Loucy (cell line): ENCODE data around the gene CFAP97.
A peak's percentile ranks its signal among the peaks of the same experiment; 100 is the strongest.

Experiments used
- H2AFZ ChIP-seq: fragments of 200-600 bp; sonication (generic); 2 replicates; pipeline ENCODE4 v1.6.0; 2016; ENCODE audit warnings: antibody characterized with exemption, mild to moderate bottlenecking, low read length, moderate library complexity
- H3F3A ChIP-seq: fragments of 200-600 bp; 2 replicates; pipeline ENCODE4 v1.6.0; 2016; ENCODE audit warnings: antibody characterized with exemption, low read depth, mild to moderate bottlenecking
- H3K27me3 ChIP-seq: fragments of 200-600 bp; sonication (generic); 2 replicates; pipeline ENCODE4 v1.6.1; 2014; ENCODE audit warnings: low read length, mild to moderate bottlenecking; ENCODE audit not compliant: insufficient read depth, poor library complexity, severe bottlenecking
- H3K36me3 ChIP-seq: fragments of 200-600 bp; sonication (generic); 2 replicates; pipeline ENCODE4 v1.6.1; 2016; ENCODE audit warnings: low read length; ENCODE audit not compliant: insufficient read depth
- H3K4me1 ChIP-seq: fragments of 200-600 bp; sonication (generic); 2 replicates; pipeline ENCODE4 v1.5.1; 2014; ENCODE audit warnings: low read length, mild to moderate bottlenecking; ENCODE audit not compliant: insufficient read depth, poor library complexity, severe bottlenecking
- H3K4me2 ChIP-seq: fragments of 200-600 bp; sonication (generic); 2 replicates; pipeline ENCODE4 v1.6.0; 2014; ENCODE audit warnings: antibody characterized with exemption, low read length, low read depth, mild to moderate bottlenecking; ENCODE audit not compliant: poor library complexity, severe bottlenecking
- H3K4me3 ChIP-seq: fragments of 200-600 bp; sonication (generic); 2 replicates; pipeline ENCODE4 v1.5.1; 2014; ENCODE audit warnings: low read length, mild to moderate bottlenecking, mixed read lengths; ENCODE audit not compliant: poor library complexity, severe bottlenecking
- H3K79me2 ChIP-seq: fragments of 200-600 bp; sonication (generic); 2 replicates; pipeline ENCODE4 v1.6.1; 2014; ENCODE audit warnings: low read length; ENCODE audit not compliant: insufficient read depth
- H3K9ac ChIP-seq: fragments of 200-600 bp; sonication (generic); 2 replicates; pipeline ENCODE4 v1.6.0; 2014; ENCODE audit warnings: mild to moderate bottlenecking, low read depth, low read length, moderate library complexity; ENCODE audit not compliant: poor library complexity, severe bottlenecking
- H3K9me2 ChIP-seq: fragments of 200-600 bp; sonication (generic); replicated peaks from 2 replicates; pipeline ENCODE4 v1.6.1; 2016; ENCODE audit warnings: low read depth, low read length, mixed read lengths
- H3K9me3 ChIP-seq: fragments of 200-600 bp; sonication (generic); 2 replicates; pipeline ENCODE4 v1.6.1; 2014; ENCODE audit warnings: mild to moderate bottlenecking, antibody characterized with exemption, low read length, low read depth; ENCODE audit not compliant: insufficient read depth
- H4K20me1 ChIP-seq: fragments of 200-600 bp; sonication (generic); 2 replicates; pipeline ENCODE4 v1.6.0; 2014; ENCODE audit warnings: antibody characterized with exemption, low read length, mild to moderate bottlenecking; ENCODE audit not compliant: insufficient read depth, poor library complexity, severe bottlenecking
- CTCF ChIP-seq: fragments of 200-600 bp; sonication (generic); conservative IDR thresholded peaks from 2 replicates; pipeline ENCODE4 v1.5.1; 2014; ENCODE audit warnings: mild to moderate bottlenecking, antibody characterized with exemption, low read length
- EZH2phosphoT487 ChIP-seq: fragments of 200-600 bp; IDR thresholded peaks from 2 replicates; pipeline ENCODE4 v1.6.1; 2018; ENCODE audit warnings: antibody characterized with exemption, mild to moderate bottlenecking, moderate library complexity, borderline replicate concordance

Gene CFAP97

DNA sequence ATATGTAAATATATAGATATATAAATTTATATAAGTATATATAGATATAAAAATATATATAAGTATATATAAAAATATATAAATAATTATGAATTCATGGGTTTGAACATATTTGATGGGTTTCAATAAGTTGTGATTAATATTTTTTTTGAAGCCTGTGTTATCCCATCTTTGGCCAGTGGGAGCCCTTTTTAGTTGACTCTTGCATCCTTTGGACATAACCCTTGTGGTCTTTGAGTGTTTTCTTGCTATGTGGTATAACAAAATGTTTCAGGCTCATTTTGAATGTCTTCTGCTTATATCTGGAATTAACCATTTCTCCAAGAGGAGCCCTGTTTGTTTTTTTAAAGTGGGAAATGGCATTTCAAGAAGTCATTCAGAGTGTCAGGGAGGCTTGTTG, 20.8 kb upstream of the CFAP97 start:
- Histone ChIP-seq H3K4me3 (no peak overlapping the region), H3K9me2 (no peaks in the 10 kb centered on the region; the same call in 1 of the 2 replicates), H3F3A (no peaks in the 10 kb centered on the region), H3K9me3 (no peaks in the 10 kb centered on the region), H3K79me2 (no peaks in the 10 kb centered on the region), H3K27me3 (no peaks in the 10 kb centered on the region), H4K20me1 (no peaks in the 10 kb centered on the region), H3K9ac (no peak overlapping the region), H3K36me3 (no peaks in the 10 kb centered on the region), H3K4me2 (no peak overlapping the region), H2AFZ (no peak overlapping the region), H3K4me1 (no peaks in the 10 kb centered on the region)
- TF ChIP-seq EZH2phosphoT487 = no peak
- TF ChIP-seq CTCF = peak; percentile 17

DNA sequence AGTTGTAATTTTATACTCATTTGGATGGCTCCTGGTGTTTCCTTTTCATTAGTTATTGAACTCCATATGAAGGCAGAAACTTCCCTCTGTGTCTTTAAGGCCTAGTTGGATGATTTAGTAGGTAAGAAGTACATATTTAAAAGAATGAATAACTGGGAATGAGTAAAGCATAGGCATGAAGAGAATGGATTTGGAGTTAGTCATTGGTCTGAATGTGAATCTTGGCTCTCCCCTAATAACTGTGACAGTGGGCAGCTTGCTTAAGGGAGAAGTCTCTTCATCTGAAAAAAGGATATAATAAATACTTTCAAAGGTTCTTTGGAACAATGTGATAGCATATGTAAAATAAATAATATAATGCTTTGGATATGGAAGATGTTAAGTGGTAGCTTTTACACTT, 18.8 kb upstream of the CFAP97 start:
- H3K79me2 ChIP-seq = no peaks in the 10 kb centered on the region

DNA sequence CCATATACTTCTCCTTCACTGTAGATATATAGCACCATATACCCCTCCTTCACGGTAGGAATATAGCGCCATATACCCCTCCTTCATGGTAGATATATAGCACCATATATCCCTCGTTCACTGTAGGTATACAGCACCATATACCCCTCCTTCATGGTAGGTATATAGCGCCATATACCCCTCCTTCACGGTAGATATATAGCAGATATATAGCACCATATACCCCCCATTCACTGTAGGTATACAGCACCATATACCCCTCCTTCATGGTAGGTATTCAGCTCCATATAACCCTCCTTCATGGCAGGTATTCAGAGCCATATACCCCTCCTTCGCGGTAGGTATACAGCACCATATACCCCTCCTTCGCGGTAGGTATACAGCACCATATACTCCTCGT, 18.1 kb upstream of the CFAP97 start:
- Histone ChIP-seq H3K27me3 (no peaks in the 10 kb centered on the region), H3F3A (no peaks in the 10 kb centered on the region), H3K4me2 (no peak overlapping the region), H3K4me1 (no peaks in the 10 kb centered on the region), H3K79me2 (no peaks in the 10 kb centered on the region), H3K9me3 (no peaks in the 10 kb centered on the region), H4K20me1 (no peaks in the 10 kb centered on the region), H3K36me3 (no peaks in the 10 kb centered on the region), H3K9me2 (no peaks in the 10 kb centered on the region; the same call in 1 of the 2 replicates), H2AFZ (no peak overlapping the region), H3K9ac (no peak overlapping the region), H3K4me3 (no peak overlapping the region)
- TF ChIP-seq CTCF (no peak), EZH2phosphoT487 (no peak)

More for the DNA sequence above, 18.8 kb upstream of the CFAP97 start:
- Histone ChIP-seq H3K4me1 (no peaks in the 10 kb centered on the region), H3K9ac (no peak overlapping the region), H3K27me3 (no peaks in the 10 kb centered on the region), H3K36me3 (no peaks in the 10 kb centered on the region), H3K4me2 (no peak overlapping the region), H3K9me3 (no peaks in the 10 kb centered on the region), H2AFZ (no peak overlapping the region), H4K20me1 (no peaks in the 10 kb centered on the region), H3K4me3 (no peak overlapping the region), H3K9me2 (no peaks in the 10 kb centered on the region; the same call in 1 of the 2 replicates), H3F3A (no peaks in the 10 kb centered on the region)
- TF ChIP-seq EZH2phosphoT487 = no peak
- TF ChIP-seq CTCF = no peak
